Activated CD4-positive, alpha-beta T cell treated with anti-CD3 and anti-CD28 coated beads, Interleukin-10, Interleukin-2, amounts not matched to agents 100 ng/mL and 50 ng/mL, durations not matched to agents 16 hours and 8 hours (primary cell): ENCODE data around the gene CYGB.

Source experiments
- DNase-seq: peaks from one replicate; pipeline ENCODE4 v3.0.0-alpha.2; 2020

The CYGB gene

DNA sequence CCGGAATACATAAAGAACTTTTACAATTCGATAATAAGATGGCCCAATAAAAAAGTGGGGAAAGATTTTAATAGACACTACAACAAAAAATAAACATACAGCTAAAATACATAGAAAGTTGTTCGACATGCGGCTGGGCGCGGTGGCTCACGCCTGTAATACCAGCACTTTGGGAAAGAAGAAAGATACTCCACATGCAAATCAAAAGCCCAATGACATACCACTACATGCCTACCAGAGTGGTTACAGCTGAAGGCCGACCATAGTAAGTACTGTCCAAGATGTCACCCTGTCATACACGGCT lies 11.7 kb upstream of the CYGB start:
- DNase-seq: no peak

DNA sequence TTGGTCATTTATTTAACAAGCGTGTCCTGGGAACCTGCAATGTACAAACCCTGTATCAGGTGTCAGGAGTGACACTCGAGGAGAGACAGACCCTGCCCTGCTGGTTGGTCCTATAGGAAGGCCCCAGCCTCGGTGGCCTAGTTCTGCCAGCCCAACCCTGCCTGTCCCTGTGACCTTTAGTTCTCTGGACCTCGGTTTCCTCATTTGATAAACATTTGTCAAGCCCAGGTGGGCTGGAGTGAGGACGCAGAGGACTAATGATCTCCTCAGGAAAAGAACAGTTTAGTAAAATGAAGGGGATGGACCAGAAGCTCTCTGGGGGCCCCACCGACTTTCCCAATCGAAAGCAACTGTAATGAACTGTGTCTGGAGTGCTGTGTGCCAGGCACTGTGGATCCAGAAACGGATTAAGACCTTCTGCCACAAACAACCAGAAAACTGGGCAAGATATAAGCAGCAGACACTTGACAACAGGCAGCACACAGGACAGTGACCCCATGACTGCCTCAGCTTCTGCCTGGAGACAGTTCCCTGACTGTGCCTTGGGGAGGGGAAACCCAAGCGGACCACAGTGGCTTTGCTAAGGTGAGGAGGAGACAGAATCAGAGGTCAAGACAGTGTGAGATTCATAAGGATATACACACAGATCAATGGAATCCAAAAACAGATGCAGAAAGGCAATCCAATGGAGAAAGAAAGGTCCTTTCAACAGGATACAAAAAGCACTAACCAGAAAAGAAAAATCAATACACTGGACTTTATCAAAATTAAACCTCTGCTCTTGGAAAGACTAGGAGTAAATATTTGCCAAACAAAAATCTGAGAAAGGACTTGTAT lies 11.1 kb upstream of the CYGB start:
- no peak for DNase-seq

DNA sequence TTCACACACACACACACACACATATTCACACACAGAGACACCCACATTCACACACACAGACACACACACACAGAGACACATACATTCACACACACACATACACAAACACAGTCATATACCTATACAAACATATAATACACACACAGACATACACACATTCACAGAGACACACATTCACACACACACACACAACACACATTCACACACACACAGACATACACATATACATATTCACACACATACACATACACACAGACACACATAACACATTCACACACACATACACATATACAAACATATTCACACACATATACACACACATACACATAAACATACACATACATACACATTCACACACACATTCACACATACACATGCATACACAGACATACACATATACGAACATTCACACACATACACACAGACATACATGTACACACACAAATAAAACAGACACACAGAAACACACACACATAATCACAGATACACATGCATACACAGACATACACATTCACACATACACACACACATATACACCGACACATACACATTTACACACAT lies 10.2 kb upstream of the CYGB start:
- no peak for DNase-seq

DNA sequence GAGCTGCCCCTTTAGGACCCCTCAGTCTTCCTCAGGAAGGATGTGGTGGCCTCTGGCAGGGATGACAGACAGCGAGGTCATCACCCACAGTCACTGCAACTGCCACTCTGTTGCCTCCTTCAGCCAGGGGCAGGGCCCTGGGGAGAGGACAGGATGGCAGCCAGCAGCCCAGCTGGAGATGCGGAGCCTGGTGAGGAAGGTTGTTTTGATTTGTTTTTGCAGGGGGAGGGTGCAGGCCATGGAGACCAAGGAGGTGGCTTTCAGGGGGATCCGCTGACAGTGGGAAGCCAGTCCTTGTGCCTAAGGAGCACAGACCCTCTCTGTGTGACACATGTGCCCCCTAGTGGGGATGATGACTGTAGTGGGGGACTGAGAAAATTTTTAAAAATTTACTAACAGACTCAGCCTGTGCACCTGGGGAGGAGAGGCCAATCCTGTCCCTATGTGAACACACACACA lies 9.7 kb upstream of the CYGB start:
- DNase-seq: peak; percentile 58

DNA sequence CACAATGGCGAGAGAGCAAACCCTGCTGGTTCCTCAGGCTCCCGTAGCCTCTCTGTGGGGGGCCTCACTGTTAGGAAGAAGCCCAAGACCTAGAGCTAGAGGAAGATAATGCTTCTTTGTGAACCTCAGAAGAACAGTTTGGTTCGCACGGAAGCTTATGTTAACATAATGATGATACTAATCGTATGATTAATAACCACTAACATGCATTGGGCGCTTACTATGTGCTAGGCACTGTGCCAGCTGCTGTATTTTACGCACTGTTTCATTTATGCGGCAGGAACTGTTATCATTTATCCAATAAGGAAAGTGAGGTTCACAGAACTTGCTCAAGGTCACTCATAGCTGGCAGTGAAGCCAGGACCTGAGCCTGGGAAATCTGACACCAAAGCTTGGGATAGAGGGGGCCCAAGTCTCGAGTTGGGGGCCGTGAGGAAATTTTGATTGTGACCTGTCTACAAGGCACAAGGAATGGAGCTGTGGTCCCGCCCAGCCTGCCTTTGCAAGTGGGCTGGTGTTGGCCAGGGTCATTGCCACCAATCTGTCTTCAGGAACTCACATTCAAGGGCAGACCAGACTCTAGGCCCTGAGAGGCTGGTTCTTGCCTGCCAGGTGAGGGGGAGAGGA lies 9.2 kb upstream of the CYGB start:
- no peak for DNase-seq

DNA sequence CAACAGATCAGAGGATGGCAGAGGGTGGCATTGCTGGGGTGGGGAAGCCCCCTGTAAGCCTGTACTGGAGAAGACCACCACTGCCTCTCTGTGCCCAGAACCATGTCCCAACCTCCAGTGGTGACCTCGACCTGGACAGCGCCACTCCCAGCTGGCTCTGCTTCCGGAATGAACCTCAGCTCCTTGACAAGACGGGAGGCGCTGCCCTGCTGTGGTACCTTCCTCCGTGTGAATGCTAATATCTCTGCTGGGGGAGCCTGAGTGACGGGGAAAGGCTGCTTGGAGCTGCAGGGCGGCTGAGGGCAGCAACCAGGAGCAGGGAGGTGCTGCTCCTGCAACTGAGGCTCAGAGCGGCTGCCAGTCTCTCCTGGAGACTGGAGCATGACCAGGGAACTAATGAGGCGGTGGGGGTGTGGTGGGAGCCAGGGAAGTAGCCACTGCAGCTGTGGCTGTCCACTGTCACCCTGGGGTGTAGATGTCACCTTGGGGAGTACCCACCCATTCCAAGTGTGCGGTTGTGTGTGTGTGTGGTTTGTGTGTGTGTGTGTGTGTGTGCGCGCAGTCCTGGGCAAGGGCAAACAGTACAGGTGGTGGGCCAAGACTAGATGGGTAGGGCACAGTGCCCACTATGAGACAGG lies 8.5 kb upstream of the CYGB start:
- no peak for DNase-seq

DNA sequence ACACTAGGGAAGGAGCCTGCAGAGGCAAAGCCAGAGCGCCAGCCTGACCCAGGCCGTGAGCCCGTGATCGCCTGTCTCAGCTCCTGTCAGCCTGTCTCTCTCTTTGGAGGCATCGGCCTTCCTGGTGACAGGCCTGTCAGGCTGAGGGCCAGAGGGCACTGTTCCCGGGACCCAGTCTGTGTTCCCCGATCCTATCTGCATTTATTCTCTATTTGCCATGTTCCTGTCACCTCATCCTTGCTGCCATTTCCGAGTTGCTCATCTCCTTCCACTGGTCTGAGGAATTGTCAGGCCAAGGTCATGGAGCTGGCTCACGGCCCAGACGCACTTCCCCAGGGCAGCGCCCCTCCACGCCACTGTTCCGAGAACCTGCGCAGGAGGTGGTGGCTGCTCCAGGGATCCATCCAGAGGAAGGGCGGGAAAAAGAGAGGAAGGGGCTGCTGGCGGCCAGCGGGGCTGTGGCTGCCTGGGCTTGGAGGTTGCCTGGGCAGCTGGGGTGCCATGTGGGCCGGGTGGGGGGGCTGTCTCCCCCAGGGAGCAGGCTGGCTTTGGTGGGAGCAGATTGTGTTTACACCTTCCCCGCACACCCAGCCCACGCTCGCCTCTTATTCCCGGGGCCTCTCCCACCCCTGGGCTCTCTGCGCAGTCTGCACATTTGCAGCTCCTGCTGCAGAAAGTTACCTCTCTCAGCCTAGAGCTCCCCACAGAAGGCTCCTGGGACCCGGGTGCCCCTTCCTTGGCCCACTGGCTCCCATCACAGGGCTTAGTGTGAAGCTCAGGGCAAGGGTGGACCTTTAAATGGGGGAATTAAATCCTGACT lies 7.2 kb upstream of the CYGB start:
- DNase-seq: no peak

DNA sequence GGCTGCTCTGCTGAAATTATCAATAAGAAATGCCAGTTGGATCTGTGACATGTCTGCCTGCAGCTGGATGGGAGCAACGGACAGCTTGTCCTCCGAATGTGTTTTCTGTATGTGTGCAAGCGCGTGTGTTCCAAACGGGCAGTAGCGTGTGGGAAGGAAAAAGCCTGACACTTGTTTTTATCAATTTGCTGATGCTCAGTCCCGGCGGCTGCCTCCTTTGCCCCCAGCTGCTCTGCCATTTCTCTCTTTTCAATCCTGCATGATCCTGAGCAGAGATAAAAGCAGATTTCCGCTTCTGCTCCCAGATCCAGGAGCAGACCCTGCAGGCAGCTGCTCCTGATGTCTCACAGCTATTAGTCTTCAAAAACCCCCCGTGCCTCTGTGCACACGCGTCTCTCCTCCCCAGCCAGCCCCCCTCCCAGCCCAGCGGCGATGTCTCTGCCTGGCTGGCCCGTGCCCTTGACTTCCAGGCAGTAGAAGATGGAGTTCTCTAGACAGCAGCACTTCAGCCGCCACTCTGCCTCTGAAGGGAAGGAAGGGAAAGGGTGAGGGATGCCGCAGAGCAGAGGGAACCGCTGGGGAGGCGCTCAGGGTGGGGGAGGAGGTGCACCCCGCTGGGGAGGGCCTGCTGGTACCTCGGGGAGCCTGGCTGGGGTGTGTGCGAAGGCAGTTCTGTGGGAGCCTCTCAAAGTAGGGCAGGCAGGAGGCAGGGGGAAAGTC lies 6.5 kb upstream of the CYGB start:
- no peak for DNase-seq

DNA sequence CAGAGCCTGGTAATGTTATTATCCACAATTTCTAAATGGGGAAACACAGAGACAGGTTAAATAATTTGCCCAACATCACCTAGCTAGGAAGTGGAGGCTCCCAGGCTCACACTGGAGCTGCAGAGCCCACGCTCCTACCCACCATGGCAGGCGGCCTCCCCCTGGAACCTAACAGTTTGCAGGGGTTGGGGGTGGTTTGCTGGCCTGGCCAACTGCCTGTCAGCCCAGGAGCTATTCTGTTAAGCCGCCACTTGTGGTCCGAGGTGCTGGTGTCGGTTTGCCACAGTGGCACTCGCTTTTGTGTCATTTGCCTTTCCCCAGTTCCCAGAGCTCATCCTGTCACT lies 5.9 kb upstream of the CYGB start:
- DNase-seq: no peak

DNA sequence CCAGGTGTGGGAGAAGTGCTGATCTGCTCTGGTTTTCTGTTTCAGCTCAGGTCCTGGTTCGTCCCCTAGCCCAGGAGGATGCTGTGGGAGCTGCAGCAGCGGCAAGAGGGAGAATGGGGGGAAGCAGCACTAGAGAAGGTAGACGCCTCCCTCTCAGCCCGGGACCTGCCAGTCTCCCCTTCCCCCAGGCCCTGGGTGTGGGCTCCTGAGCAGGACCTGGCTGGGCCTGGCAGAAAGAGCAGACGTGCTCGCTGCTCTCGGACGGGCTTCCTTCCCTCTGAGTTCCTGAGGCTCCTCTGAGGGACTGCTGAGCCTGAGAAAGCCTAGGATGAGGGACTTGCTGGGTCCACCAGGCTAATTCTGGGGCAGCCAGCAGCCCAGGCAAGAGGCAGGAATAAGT lies 5.5 kb upstream of the CYGB start:
- no peak for DNase-seq

DNA sequence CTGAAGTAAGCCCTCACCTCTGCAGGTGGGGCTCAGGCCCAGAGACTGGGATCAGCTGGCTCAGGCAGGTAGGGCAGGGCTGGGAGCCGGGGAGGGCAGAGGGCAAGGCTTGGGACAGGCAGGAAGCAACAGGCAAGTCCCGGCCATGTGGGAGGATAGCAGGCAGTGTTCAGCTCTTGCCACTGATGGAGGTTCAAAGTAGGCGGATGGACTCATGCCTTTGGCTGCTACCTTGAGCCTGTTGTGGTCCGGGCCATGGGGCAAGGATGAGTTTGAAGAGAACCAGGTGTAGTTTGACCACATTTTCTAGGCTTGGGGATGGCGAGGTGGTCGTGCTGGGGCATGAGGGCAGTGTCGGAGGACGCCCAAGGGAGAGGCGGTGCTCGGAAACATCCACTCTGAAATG lies 5.1 kb upstream of the CYGB start:
- no peak for DNase-seq

DNA sequence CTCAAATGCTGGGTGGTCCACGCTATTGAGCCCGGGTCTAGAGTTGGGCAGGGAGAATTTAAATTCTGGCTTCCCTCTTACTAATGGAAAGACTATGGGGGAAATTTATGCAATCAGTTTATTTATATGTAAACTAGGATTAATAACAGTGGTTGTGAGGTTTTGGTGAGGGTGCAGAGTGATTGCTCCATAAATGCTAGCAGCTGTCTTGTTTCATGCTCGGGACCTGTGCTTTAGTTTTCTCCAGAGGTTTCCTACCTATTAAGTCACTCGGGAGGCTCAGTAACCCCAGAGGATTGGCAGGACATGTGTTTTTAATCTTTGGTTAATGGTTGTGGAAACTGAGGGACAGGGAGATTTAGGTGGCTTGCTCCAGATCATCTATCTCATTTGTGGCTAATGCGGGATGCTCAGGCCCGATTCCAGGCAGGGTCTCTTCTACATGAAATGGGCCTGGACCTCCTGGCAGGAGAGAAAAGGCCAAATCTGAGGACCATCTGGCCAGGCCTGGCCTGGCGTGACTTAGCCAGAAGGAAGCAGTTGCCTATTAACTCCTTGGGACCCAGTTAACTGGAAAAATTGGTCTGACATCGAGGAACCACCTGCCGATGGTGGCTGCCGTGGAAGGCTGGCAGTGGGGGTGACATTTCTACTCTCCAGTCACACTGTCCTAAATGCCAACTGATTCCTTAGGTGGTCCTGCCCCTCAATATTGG lies 4.4 kb upstream of the CYGB start:
- DNase-seq: no peak

DNA sequence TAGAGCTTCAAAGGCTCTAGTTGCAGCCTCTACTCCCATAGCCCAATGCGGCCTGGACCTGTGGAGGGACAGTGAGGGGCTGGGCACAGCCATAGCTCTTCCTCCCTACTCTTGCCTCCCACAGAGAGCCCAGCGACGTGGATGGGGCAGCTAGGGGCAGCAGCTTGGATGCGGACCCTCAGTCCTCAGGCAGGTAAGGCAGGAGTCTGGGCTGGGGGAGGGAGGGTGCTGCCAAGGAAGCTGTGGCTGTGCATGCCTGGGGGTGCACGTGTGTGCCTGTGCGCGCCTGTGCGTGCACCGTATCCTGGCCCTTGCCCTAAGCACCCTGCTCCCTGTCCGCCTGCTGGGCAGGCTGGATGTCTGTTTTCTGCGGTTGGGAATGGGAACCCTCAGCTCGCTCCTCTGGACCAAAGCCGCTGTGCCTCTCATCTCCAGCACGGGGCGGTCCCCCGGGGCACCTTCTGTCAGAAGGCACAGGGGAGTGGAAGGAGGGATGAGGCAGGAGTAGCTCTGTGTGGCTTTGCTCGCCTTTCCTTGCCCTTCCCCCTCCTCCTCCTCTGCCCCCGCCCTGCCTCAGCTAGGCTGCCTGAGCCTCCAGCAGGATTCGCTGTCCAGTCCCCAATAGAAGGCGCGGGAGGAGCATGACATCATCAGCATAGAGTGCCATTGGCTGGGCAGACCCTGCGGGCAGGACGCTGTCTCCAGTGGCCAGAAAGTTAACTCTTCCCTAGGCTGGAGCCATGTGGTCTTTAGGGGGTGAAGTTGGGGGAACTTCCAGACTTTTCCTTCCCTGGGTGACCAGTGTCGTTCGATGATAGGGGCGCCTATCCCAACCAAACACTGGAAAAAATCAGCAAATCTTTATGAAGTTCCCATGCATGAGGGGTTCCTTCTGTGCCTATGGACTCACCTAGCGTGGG lies 3.1 kb upstream of the CYGB start:
- peak; percentile 45 for DNase-seq

DNA sequence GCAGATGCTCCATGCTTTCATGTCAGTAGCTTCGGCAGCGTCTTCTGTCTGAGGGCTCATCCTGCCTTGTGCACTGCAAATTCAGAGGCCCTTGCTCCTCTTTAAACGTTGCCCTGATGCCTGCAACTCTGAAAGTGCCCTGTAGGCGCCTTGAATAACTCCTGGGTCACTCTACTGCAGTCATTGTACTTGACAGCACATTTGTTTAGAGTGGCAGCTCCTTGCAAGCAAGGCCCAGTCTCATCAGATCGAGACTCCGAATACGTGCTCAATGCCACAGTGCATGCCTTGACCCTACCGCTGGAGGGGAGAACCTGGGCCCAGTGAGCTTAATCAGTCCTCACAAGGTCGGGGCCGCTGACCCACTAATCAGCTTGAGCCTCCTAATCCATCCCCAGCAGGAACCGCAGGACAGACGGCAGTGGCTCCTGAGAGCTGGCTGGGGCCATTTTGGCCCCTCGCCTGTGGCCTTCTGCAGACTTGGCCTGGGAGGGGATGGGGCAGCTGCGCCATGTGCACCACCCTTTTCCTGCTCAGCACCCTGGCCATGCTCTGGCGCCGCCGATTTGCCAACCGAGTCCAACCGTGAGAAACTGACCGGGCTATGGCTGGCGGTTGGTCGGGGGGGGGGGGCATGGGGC lies 2.2 kb upstream of the CYGB start, which contains the start of gene PRCD:
PRCD (plus strand) TSS at position 414 of the 641 bp plus-strand sequence; CDS start at position 512, 98 bp downstream.
- DNase-seq: no peak

DNA sequence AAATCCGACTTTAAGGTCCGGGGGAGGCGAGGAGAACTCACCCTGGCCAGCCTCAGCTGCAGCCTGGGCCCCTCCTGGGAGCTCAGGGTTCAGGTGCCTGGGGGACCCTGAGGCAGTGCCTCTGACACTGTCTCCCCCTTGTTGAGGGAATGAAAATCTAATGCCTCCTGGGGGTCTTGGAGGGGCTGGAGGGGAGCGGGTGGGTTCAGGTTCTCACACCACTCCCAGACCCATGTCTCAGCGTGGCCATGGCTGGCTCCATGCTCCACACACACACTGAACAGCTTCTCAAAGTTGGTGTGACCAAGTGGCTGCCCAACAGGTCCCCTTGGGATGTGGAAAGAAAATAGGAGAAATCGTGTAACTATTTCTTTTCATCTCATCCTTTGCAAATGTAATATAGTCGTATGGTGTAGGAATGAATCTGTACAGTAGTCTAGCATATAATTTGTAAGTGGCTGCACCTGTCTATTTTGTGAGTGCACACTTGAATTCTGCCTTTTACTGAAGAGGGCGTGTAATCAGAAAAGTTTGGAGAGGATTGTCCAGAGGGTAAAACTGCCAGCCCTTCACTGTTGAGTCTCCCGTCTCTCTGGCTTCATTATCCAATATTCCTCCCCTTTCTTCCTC lies 1.5 kb upstream of the CYGB start:
- no peak for DNase-seq

DNA sequence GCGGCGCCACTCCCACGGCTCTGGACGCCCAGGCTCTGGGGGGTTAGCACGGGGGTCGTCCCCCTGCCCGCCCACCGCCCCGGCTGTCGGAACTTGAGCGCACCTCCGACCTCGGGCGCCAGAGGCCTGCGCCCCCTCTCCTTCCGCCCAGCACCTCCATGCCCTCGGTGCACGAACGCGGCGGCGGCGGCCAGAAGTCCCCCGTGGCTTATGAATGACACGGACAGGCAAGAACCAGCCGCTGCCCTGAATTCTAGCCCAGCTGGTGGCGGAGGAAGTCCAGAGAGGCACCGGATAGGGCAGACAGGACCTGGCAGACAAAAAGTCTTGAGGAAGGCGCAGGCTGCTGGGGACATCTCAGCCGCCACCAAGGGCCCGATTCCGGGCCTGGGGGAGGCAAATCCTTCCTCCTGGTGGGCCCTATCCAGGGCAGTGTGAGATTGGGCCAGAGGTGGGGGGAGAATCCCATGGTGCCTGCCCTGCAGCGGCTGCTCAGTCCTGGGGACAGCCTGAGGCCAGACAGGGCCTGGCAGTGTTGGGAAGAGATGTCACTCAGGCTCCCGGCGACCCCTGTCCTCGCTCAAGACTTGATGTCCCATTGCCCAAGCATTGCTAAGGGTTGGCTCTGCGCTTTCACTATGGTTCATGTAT lies 897 bp upstream of the CYGB start:
- DNase-seq: no peak

DNA sequence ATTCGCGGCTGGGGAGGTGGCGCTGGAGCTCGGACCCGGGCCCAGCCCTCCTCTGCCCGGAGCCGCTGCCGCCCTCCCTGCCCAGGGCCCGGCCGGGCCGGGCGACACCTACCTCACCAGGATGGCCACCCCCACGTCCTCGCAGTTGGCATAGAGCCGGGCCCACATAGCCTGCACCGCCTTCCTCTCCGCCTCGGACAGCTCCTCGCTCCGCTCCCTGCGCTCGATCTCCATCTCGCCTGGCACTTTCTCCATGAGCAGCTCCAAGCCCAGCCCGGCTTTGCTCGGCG lies 276 bp downstream of the CYGB start:
- DNase-seq: no peak

DNA sequence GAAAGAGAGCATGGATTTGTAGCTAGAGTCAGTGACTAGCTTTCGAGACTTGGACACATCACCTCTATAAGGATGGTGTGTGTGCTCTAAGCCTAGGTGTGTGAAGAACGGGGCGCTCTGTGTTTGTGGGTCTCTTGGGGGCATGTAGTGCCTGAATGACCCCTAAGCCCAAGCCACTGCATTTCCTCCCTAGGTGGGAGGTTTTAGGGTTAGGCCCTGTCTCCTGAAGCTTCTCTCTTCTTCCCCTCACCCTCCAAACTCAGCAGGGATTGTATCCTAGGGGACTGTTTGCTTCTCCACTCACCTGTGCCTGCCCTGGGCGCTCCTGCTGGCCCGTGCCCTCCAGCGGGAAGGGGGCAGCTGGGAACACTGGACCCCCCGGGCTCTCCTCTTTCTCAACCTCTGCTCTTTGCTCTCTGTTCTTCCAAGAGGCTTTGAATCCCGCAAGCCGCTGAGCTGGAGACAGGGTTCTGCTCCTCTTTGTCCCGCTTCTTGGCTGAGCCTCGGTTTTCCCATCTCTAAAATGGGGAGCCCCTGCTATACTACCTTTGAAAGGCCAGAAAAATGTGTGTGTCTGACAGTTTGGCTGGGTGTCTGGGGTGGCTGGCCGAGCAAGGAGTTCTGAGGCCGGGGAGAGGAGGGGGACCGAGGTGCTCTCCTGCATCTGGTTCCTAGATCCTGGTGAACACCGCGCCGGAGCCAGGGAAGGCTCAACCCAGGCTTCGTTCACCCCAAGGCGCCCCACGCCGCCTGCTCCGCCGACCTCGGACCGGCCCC lies 810 bp downstream of the CYGB start:
- DNase-seq: no peak
